ENCODE results near the gene ERICH4.
"Not testable (repeated sequence)": the region's sequence is repeated elsewhere in the genome, so short reads cannot be mapped to it uniquely, and the experiment has no call there.

Gene ERICH4, protein sequence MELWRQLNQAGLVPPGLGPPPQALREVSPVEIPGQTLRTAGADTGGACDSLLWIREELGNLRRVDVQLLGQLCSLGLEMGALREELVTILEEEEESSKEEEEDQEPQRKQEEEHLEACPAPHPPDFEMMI

DNA sequence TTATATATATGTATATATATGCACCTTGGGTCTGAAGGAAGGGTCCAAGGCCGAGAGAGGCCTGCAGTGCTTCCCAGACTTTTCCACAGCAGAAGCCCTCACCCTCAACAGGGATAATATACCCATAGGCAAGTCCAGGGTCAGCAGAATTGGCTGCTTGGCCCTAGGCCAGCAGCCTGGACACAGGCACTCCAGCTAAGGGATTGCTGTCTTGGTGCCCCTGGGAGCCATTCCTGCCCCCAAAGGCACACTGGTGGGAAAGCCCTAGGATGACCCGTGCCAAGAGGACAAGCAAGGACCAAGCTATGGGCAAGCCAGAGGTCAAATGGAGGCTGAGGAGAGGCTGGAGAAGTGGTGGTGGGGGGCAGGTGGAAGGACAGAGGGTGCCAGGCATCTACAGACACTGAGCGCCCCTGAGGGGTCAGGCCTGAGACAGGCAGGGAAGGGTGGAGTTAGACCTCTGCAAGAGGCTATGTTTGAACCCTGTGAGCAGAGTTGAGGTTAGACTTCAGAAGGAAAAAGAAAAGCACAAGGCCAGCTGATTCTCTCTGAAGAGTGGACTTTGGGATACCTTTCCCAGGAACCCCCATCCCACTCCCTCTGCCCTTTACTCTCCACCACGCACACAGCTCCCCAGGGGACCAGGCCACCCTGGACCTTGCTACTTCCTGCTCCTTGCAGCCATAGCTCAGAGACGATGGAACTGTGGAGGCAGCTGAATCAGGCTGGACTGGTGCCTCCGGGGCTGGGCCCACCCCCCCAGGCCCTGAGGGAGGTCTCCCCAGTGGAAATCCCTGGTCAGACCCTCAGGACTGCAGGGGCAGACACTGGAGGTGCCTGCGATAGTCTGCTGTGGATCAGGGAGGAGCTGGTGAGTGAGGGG, at the start of gene ERICH4:
ERICH4 (plus strand) TSS at position 684 of the 883 bp plus-strand sequence; CDS start at position 698, 14 bp downstream.
- no peak for DNase-seq

DNA sequence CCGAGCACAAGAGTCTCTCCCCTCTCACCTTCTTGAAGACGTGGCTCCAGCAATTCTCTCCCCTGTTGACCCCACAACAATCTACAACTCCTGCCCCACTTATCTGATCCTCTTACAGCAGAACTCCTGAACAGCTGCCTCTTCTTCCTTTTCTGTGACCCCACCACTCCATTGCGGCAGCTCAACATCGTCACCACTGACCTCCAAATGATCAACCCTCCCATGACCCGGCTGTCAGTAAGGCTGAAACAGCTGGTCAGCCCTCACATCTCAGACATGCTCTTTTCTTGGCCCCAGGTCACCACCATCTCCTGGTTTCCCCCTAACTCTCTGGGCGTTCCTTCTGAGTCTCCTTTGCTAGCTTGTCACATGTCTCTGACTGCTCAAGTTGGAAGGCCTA, 47.6 kb upstream of the ERICH4 start:
- DNase-seq: no peak

DNA sequence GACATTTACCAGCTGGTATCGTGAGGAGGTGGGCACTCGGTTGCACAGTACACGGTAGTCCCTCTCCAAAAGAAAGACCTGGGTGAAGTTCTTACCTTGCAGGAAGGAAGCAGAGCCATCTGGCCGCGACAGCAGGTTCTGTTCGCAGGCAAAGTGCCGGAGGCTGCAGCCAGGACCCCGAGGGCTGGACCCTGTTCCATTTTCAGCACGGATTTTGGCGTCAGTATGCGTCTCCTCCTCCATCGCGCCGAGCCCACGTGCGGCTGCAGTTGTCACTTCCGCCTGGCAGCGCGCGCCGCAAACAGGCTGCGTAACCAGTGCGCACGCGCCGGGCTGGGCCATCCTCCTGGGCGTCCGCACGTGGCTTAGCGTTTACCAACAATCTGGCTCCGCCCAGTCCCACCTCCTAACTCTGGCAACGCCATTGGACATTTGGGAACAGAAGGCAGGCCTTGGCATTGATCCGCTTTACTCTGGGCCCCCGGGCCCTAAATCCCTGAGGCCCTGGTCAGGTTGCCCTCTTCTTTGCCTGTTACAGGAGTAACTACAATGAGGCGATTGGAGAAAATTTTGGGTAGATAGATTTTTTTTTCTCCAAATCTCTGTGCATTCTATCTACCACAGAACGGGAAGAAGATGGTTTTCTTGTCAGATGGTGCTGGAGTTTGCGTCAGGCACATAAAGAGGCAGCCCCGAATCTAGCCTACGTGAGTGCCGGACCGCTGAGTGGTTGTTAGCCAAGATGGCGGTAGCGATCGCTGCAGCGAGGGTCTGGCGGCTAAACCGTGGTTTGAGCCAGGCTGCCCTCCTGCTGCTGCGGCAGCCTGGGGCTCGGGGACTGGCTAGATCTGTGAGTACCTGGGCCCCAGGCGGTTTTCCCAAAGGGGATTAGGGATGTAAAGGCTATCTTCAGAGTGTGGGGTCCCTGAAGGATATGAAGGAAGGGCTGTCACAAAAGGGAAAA, 45.6 kb upstream of the ERICH4 start, which contains the start of the genes BCKDHA and EXOSC5:
BCKDHA (plus strand) TSS at position 733 of the 964 bp plus-strand sequence; CDS start at position 743, 10 bp downstream.
EXOSC5 (minus strand) TSS at position 274 of the 964 bp plus-strand sequence; CDS start at position 243, 31 bp downstream.
- peak; percentile 98 to 99 for DNase-seq

DNA sequence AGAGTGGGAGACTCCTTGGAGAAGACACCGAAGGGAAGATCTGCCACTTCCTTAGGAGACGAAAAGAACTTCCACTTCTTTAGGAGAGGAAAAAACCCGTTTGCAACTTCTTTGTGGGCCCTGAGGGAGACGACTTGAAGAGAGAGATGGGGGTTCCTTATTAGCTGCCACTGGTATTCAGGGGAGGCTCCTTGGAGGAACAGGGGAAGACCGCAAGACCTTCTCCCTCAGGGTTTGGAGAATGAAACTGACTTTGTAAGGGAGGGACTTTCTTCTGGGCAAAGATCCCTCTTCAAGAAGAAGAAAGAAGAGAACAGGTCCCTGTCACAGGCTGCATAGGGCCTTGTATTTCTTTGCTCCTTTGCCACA, 44.9 kb upstream of the ERICH4 start:
- no peak for DNase-seq

DNA sequence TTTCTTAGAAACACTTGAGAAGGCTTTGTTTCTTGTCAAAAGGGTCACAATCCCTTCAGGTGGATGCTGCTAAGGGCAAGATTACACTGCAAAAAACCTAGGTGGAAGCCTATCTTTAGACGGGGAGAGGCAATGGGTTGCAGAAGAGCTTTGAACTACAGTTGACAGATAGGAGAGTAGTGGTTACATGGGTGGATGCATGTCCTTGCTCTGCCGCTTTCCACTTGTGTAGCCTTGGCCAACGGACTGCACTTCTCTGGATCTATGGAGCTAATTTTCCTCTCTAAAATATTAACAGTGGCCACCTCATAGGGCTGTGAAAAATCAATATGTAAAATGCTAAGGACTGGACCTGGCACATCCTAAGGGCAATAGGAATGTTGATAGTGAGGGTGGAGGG, 44.4 kb upstream of the ERICH4 start:
- no peak for DNase-seq

DNA sequence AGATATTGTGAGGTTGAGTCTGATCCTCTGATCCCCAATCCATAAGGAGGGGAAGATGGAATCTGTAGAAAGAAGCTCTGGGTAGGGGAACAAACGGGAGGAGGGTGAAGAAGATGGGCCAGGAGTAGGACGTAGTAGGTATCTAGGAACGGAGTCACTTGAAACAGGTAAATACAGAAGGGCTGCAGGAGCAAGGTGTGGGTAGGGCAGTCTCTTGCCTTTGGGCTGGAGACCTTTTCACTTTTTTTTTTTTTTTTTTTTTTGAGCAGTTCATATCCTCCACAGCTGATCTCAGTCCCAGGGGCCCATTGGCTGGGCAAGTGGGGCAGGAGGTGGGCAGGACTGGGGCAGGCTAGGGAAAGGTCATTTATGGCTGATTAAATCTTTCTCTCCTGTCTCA, 43.9 kb upstream of the ERICH4 start:
- no peak for DNase-seq

DNA sequence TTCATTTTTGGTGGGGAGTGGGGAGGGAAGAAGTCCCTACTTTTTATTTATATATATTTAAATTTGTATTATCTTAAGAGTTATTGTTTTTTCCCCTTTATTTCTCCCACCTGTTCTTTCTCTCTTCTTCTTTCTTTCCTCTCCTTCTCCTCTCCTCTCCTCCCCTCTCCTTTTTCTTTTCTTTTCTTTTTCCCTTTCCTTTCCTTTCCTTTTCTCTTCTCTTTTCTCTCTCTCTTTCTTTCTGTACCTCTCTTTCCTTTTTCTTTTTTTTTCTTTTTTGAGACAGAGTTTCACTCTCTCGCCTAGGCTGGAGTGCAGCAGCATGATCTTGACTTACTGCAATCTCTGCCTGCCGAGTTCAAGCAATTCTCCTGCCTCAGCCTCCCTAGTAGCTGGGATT, 43.4 kb upstream of the ERICH4 start:
- DNase-seq: no peak

DNA sequence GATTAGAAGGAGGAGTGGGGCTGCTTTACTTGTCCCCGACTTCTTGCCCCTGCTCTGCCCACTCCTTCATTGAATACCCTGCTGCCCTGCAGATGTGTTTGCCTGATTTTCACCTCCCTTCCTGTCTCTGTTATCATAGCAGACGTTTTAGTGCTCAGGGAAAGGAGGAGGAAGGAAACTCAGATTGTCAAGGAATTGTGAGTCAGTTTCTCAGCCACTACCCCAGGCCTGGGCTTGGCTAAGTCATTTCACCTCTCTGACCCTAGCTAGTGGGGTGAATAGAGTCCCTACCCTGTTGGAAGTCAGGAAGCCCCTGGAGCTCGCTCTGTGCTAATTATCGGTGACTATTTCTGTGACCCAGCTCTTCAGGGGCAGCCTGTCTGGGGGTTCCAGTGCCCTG, 41.5 kb upstream of the ERICH4 start:
- no peak for DNase-seq

DNA sequence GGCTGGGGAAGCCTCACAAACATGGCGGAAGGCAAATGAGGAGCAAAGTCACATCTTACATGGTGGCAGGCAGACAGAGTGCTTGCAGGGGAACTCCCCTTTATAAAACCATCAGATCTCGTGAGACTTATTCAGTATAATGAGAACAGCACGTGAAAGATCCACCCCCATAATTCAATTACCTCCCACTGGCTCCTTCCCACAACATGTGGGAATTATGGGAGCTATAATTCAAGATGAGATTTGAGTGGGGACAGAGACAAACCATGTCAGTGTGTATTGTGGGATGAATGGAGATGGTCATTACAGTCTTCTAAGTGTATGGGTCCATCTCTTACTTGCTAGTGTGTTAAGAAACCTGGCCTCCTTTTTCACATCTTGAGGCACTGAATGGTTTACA, 40.9 kb upstream of the ERICH4 start:
- no peak for DNase-seq

DNA sequence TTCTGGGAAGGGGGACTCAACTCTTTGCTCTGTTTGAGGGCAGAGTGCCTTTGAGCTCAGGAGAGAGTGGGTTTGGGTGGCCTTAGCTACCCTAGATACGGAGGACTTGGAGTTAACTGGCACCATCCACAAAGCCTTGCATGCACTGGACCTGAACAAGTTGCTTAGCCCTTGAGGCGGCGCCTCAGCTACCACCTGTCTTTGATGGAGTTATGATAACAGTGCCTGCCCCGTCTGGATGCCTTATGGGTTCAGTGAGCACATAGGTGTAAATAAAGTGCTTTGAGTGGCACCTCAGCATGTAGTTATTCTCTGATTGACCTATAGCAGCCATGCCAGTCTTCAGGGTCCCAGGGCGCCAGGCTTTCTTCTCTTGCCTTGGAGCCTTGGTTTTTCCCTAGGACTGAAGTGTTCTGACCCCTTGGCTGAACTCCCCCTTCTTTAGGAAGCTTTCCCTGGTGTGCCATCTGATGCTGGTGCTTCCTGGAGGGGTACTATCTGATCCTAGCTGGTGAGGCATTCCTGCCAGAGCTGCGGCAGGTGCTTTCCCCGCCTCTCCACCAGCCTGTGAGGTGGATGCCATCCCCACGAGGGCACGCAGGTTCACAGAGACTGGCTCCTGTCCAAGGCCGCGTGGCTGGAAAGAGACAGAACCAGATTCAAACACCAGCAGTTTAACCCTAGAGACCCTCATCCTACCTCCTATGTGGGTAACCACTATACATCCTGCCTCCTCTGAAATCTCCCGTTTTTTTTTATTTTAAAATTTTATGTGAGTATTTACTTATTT, 39.6 kb upstream of the ERICH4 start:
- no peak for DNase-seq

DNA sequence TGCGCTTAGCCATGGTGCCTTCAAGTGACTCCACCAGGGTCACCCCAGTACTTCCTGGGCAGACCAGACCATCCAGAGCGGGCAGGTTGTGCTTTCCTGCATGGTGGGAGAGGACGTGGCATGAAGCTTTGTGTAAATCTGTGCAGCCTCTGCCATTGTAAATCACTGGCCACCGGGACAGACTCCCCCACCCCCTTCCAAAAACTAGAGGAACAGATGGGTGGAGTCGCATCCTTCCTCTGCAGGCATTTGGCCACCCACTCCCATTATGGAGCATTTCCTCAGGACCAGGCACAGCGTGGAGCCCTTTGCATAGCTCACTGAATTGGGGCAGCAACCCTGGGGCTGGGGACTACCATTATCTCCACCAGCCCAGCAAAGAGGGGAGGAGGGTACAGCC, 37.2 kb upstream of the ERICH4 start:
- DNase-seq: no peak

DNA sequence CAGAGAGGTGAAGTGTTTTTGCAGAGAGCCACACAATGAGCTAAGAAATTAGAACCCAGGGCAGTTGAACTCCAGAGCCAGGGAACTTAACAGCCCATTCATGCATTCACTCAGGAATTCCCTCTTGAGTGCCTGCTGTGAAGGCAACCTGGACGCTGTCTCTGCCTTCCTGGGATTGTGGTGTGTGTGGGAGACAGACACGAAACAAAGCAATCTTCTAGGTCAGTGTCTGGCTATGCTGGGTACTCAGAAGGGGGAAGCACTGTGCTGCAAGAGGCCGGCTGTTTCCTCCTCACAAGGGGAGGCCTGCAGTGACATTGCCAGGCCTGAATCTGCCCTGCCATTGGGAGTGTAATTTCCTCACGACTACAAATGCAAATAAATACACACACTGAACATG, 35.7 kb upstream of the ERICH4 start:
- DNase-seq: peak; percentile 92 to 95

DNA sequence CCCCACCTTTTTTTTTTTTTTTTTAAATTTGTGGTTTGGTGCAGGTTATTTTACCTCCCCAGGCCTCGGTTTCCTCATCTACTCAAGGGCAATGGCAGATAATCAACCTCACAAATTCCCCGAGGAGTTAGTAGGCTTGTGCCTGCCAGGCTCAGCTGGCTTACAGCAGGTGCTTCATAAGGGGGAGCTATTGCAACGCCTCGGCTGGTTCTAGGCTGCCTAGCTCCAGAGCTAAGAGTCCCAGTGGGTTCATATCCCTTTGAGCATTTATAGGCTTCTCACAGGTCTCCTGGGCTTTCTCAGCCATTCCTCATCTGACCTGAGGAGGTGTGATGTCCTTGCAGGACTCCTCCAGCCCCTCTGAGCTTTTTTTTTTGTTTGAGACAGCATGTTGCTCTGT, 34.7 kb upstream of the ERICH4 start:
- no peak for DNase-seq

DNA sequence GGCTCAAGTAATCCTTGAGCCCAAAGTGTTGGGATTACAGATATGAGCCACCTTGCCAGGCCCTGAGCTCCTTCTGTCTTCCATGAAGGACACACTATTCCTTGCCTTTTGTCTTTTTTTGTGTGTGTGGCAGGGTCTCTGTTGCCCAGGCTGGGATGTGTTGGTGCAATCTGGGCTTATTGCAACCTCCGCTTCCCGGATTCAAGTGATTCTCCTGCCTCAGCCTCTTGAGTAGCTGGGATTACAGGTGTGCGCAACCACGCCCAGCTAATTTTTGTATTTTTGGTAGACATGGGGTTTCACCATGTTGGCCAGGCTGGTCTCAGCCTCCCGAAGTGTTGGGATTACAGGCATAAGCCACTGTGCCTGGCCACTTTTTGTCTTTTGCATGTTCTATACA, 34.1 kb upstream of the ERICH4 start:
- not testable (repeated sequence) for DNase-seq

DNA sequence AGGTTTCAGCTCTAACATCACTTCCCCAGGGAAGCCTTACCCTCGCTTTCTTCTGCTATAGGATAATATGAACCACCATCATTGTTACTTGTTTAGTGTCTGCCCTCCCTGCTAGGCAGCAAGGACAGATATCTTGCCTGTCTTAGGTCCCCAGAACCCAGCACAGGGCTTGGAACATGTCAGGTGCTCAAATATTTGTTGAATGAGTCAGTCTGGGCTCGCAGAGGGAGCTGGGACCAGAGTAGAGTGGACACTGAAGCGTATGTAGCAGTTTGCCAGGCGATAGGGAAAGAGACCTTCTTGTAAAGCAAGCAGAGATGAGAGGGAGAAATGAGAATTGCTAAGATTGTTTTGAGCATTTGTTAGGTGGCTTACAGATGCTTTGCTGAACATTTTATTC, 33.7 kb upstream of the ERICH4 start:
- DNase-seq: no peak

DNA sequence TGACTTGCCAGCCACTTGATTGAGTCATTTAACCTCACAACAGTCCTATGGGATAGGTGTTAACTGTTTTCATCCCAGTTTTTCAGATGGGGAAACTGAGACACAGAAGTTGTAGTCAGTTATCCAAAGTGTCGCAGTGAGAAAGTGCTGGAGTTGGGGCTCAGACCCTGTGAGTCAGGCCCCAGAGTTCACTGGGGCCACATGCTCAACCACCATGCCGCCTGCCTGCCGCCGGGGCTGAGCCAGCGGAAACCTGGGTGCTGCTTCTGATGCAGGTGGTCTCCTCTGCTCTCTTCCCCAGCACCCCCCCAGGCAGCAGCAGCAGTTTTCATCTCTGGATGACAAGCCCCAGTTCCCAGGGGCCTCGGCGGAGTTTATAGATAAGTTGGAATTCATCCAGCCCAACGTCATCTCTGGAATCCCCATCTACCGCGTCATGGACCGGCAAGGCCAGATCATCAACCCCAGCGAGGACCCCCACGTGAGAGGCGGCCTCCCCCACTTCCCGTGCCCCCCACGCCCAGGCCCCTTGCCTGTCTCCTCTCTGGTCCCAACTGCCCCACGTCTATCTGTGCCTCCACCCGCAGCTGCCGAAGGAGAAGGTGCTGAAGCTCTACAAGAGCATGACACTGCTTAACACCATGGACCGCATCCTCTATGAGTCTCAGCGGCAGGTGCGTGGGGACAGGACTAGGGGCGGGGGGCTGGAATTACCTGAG, 32.5 kb upstream of the ERICH4 start:
- no peak for DNase-seq

DNA sequence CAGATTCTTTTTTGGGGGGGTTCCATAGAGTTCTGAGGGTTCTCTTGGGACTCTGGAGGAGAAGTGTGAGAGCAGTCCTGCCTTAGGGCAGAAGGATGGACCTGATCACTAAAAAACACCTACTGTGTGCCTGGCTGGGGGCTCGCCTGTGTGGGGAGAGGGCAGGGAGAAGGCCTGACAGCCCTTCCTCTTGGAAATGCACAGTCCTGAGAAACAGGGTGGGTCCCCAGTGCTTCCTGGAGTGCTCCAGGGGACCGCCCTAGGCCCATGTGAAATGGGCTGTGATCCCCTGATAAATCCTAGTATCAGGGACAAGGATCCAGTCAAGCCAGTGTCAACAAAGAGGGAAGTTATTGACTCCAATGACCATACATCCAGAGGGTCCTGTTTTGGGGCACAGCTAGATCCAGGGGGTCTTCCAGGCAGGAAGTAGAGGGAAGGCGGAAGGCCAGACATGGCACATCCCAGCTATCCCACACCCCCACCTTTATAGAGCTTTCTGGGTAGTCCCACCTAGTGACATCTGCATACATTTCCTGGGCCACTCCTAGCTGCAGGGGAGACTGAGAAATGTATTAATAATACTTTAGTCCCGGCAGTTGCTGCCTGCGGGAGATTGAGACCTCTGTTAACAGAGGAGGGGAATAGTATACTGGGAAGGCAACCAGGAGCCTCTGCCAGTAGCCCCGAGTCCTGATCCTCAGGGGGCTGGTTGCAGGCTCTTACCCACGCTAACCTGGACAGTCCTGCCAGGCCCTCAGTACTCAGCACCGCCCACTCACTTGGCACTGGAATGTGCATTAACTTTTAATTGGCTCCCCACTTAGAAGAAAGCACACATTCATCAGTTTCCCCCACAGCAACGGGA, 31.6 kb upstream of the ERICH4 start:
- DNase-seq: no peak

DNA sequence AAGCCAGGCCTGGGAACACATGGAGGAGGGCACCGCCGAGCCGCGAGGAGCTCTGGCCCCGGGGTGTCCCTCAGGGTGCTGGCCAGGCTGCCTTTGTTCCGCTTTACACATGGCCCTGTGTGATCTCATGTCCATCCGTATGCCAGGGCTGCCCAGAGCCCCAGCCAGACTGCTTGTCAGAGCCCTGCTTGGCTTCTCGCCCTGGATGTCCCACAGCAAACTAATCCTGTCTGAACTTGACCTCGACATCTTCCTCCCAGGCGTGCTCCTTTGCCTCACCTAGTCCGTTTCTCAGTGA, 31.0 kb upstream of the ERICH4 start:
- DNase-seq: no peak

DNA sequence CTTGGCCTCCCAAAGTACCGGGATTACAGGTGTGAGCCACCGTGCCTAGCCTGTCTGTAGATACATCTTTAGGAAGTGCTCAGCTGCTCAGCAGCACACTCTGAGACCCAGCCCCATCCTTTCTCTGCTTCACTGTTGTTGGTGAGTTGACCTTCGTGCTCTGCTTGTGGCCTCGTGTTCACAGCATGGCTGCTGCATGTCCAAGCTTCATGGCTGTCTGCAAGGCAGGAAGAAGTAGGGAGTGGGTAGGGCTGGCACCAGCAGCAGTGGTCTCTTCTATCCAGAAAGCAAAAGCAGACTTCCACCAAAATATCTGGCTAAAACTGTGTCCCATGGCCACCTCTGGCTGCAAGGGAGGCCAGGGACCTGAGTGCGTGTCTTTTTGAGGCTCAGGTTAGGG, 30.0 kb upstream of the ERICH4 start:
- DNase-seq: no peak

DNA sequence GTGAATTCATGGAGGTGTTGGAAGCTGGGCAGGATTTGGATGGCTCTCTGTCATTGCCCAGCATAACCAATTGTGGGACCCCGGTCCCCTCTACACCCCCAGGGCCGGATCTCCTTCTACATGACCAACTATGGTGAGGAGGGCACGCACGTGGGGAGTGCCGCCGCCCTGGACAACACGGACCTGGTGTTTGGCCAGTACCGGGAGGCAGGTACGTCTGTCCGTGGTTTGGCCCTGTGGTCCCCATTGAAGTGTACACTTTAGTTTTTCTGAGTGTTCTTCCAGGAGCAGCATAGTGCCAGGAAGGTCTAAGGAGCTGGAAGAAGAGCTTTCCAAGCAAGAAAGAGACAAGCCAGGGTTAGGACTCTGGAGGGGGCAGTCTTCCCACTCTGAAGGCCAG, 29.0 kb upstream of the ERICH4 start:
- DNase-seq: no peak

DNA sequence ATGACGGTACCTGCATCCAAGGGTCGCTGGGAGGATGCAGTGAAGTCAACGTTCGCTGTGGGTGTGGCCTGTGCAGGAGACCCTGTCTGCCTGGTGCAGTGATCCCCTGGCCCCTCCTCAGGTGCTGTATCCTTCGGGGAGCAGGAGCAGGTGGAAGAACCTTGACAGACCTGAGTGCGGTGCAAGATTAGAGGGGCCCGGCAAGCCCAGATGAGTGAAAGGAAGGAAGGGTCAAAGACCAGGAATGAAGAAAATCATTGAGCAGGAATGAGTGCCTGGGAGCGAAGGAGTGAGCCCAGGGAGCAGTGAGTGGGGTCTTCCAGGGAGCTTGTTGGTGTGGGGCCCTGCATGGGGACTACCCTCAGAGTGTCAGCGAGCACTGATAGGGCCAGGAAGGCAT, 28.5 kb upstream of the ERICH4 start:
- no peak for DNase-seq
